Activated CD8-positive, alpha-beta T cell treated with anti-CD3 and anti-CD28 coated beads for 36 hours (primary cell): ENCODE data around the gene ENG. TPM values are rescaled to one million over a fixed set of nuclear protein-coding genes. Genes with fewer than 3 reads are reported as not detected.

Source experiments
- ATAC-seq: fragments of 200-7000 bp; cut with Tn5 transposase; one replicate; pipeline ENCODE4 v1.10.0; 2021; ENCODE audit warnings: mild to moderate bottlenecking, moderate library complexity
- CTCF ChIA-PET: fragments of 350-600 bp; sonication (Branson Sonifier 250); formaldehyde crosslinking; loops from one replicate; lab custom pipeline; 2021; ENCODE audit warnings: antibody characterized with exemption; lab: Charles Lee
- POLR2A ChIA-PET: fragments of 350-600 bp; sonication (Branson Sonifier 250); formaldehyde crosslinking; loops from one replicate; lab custom pipeline; 2021; ENCODE audit warnings: antibody characterized with exemption; lab: Charles Lee
- DNase-seq: peaks from one replicate; pipeline ENCODE4 v3.0.0-alpha.2; 2020
- H3K27ac Mint-ChIP-seq: one replicate; pipeline ENCODE4 v1.8.0; 2021; ENCODE audit warnings: mild to moderate bottlenecking, mixed read lengths
- H3K27me3 Mint-ChIP-seq: one replicate; pipeline ENCODE4 v1.8.0; 2021; ENCODE audit warnings: mixed read lengths
- H3K36me3 Mint-ChIP-seq: one replicate; pipeline ENCODE4 v1.8.0; 2021; ENCODE audit warnings: low read depth, mixed read lengths
- H3K4me1 Mint-ChIP-seq: one replicate; pipeline ENCODE4 v1.8.0; 2021; ENCODE audit warnings: low read depth, mixed read lengths
- H3K4me3 Mint-ChIP-seq: one replicate; pipeline ENCODE4 v1.8.0; 2021; ENCODE audit warnings: mild to moderate bottlenecking, moderate library complexity, mixed read lengths
- H3K9me3 Mint-ChIP-seq: one replicate; pipeline ENCODE4 v1.8.0; 2021; ENCODE audit warnings: mixed read lengths
- intact Hi-C: fragments of 100-400 bp; cut with micrococcal nuclease; formaldehyde crosslinking; loops from one replicate; pipeline ENCODE4 v1.10.0; 2022
- total RNA-seq, 2 experiments: library from RNA; stranded (reverse); gene quantifications; one replicate each; pipeline ENCODE4 v1.2.3, GENCODE V29; 2021
- TF ChIP-seq, protein P1 (sequence below): fragments of 200-600 bp; IDR thresholded peaks from one replicate; pipeline ENCODE4 v1.8.0; 2022; ENCODE audit warnings: antibody characterized with exemption, mild to moderate bottlenecking

Gene ENG
- total RNA-seq, 2 experiments from 2014 or later = 14.2 to 15.0 TPM

DNA sequence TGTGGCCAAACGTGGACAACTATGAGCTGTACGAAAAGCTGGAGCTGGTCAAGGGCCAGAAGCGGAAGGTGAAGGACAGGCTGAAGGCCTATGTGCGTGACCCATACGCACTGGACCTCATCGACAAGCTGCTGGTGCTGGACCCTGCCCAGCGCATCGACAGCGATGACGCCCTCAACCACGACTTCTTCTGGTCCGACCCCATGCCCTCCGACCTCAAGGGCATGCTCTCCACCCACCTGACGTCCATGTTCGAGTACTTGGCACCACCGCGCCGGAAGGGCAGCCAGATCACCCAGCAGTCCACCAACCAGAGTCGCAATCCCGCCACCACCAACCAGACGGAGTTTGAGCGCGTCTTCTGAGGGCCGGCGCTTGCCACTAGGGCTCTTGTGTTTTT lies 65.3 kb downstream of the ENG start:
- Mint-ChIP-seq H3K27ac (peak overlapping the region; percentile 77), H3K27me3 (no peaks in the 10 kb centered on the region), H3K9me3 (no peaks in the 10 kb centered on the region), H3K4me3 (no peak overlapping the region), H3K36me3 (peaks cover 50% of the 10 kb centered on the region), H3K4me1 (peaks cover 45% of the 10 kb centered on the region)
- DNase-seq = no peak
- no peak for ATAC-seq
- TF ChIP-seq, protein P1, sequence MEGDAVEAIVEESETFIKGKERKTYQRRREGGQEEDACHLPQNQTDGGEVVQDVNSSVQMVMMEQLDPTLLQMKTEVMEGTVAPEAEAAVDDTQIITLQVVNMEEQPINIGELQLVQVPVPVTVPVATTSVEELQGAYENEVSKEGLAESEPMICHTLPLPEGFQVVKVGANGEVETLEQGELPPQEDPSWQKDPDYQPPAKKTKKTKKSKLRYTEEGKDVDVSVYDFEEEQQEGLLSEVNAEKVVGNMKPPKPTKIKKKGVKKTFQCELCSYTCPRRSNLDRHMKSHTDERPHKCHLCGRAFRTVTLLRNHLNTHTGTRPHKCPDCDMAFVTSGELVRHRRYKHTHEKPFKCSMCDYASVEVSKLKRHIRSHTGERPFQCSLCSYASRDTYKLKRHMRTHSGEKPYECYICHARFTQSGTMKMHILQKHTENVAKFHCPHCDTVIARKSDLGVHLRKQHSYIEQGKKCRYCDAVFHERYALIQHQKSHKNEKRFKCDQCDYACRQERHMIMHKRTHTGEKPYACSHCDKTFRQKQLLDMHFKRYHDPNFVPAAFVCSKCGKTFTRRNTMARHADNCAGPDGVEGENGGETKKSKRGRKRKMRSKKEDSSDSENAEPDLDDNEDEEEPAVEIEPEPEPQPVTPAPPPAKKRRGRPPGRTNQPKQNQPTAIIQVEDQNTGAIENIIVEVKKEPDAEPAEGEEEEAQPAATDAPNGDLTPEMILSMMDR = no peak
- POLR2A ChIA-PET = interaction anchor here (1.3 to 8.1 kb wide), 8 partner anchors 8 to 135 kb away, joined by 3 to 56 read pairs (median 4); partner anchors contain the start of genes FPGS and SH2D3C
- intact Hi-C loops = no loop called here
- CTCF ChIA-PET = interaction anchor here (3.7 to 7.6 kb wide), 3 partner anchors 55 to 132 kb away, joined by 20 to 58 read pairs (median 38); partner anchors contain the start of gene TOR2A

DNA sequence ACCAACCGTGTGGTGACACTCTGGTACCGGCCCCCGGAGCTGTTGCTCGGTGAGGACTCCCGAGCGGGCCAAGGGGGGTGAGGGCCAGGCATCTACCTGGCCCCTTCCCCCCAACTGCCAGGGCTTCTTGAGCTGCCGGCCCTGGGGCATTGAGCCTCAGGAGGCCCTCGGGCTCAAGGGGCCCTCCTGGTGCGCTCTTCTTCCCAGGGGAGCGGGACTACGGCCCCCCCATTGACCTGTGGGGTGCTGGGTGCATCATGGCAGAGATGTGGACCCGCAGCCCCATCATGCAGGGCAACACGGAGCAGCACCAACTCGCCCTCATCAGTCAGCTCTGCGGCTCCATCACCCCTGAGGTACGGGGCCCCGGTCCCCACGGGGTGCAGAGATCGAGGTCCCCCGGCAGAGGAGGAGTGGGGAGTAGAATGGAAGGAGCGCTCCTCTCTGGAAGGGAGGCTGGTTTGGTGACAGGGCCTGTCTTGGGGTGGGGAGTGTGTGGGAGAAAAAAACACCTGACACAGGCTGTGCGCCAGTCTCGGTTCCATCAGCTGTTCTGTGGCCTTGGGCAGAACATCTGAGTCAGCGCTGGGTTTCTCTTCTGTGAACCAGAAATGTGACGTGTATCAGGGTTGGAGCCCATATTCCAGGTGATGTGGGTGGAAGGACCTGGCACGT lies 66.0 kb downstream of the ENG start:
- H3K4me1 Mint-ChIP-seq = peaks cover 51% of the 10 kb centered on the region
- no peaks in the 10 kb centered on the region for H3K9me3 Mint-ChIP-seq
- intact Hi-C loops = no loop called here
- H3K4me3 Mint-ChIP-seq = peak overlapping the region; percentile 51
- H3K27ac Mint-ChIP-seq = peak overlapping the region; percentile 77
- no peaks in the 10 kb centered on the region for H3K27me3 Mint-ChIP-seq
- ChIA-PET POLR2A (interaction anchor here (0.8 to 8.1 kb wide), 11 partner anchors 8 to 135 kb away, joined by 3 to 56 read pairs (median 4); partner anchors contain the start of genes FPGS, PTRH1, SH2D3C and TTC16), CTCF (interaction anchor here (1.0 to 10.7 kb wide), 7 partner anchors 9 to 133 kb away, joined by 3 to 144 read pairs (median 20); partner anchors contain the start of gene TOR2A)
- ATAC-seq = no peak
- peak; percentile 86 for DNase-seq
- H3K36me3 Mint-ChIP-seq = peaks cover 50% of the 10 kb centered on the region
- TF ChIP-seq, protein P1 = no peak

DNA sequence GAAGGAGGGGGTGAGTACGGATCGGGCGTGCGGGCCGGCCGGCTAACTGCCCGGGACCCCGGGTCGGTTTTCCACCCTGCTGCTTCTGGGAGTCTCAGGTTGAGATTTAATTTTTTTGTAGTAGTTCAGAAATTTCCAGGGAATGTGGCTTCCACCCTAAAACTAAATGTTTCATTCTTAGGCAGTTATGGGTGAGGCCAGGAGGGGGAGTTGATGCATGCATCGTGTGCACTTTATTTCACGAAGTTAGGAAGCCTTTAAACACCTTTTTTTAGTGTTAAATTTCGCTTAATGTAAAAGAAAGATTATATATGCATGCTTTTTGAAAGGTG lies 67.7 kb downstream of the ENG start:
- intact Hi-C loops = no loop called here
- peaks cover 45% of the 10 kb centered on the region for H3K36me3 Mint-ChIP-seq
- no peak for DNase-seq
- H3K4me3 Mint-ChIP-seq = peak overlapping the region; percentile 97
- peak overlapping the region; percentile 84 for H3K27ac Mint-ChIP-seq
- H3K27me3 Mint-ChIP-seq = no peaks in the 10 kb centered on the region
- peaks cover 67% of the 10 kb centered on the region for H3K4me1 Mint-ChIP-seq
- H3K9me3 Mint-ChIP-seq = no peaks in the 10 kb centered on the region
- no peak for ATAC-seq
- ChIA-PET POLR2A (interaction anchor here (0.7 to 8.1 kb wide), 6 partner anchors 11 to 78 kb away, joined by 3 to 56 read pairs (median 8); partner anchors contain the start of gene FPGS), CTCF (interaction anchor here (1.6 to 10.7 kb wide), 6 partner anchors 10 to 135 kb away, joined by 4 to 144 read pairs (median 29); partner anchors contain the start of gene TOR2A)
- TF ChIP-seq, protein P1 = peak; percentile 73

DNA sequence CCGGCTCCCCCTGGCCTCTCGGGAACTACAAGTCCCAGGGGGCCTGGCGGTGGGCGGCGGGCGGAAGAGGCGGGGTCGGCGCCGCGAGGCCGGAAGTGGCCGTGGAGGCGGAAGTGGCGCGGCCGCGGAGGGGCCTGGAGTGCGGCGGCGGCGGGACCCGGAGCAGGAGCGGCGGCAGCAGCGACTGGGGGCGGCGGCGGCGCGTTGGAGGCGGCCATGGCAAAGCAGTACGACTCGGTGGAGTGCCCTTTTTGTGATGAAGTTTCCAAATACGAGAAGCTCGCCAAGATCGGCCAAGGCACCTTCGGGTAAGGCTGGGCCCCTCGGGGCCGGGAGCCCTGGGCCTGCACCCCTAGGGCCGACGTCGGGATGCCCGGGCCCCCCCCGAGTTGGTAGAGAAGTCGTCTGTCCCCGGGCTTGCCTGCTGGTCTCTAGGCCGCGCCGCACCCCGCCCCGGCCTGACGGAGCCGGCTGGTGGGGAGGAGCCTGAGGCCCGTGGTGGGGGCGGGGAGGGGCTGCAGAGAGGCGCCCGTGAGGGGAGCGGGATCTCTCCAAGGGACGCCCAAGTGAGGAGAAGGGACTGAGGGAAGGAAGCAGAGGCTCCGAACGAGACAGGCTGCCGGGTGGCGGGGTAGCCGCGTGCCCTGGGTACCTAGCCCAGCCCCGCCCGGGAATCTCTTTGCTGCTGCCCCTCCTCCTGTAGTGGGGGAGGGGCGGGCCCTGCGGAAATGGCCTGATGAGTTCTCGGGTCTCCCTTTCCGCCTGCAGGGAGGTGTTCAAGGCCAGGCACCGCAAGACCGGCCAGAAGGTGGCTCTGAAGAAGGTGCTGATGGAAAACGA lies 68.3 kb downstream of the ENG start, which contains the start of gene CDK9:
Gene CDK9, plus strand, starts transcription at position 102 of the 840 bp plus-strand sequence. Its CDS starts 115 bp downstream, at position 217.
- peak within 1 kb of the TSS; percentile 95 for H3K27ac Mint-ChIP-seq
- TF ChIP-seq, protein P1 = no peak

More for the DNA sequence above, 68.3 kb downstream of the ENG start, which contains the start of gene CDK9:
- intact Hi-C loops = no loop called here
- ChIA-PET POLR2A (interaction anchor here (0.6 to 8.1 kb wide), 19 partner anchors 8 to 1465 kb away, joined by 3 to 56 read pairs (median 4); partner anchors contain the start of genes ENG, FPGS, LRSAM1 and RPL12), CTCF (interaction anchor here (0.8 to 10.7 kb wide), 11 partner anchors 17 to 196 kb away, joined by 3 to 144 read pairs (median 6); partner anchors contain the start of gene TOR2A)
- peak; percentile 95 for DNase-seq
- peak within 1 kb of the TSS; percentile 97 for H3K4me3 Mint-ChIP-seq
- ATAC-seq = peak; percentile 64
- H3K9me3 Mint-ChIP-seq = no peaks in the 10 kb centered on the region
- H3K4me1 Mint-ChIP-seq = peaks cover 72% of the 10 kb centered on the region
- H3K36me3 Mint-ChIP-seq = peaks cover 43% of the 10 kb centered on the region
- no peaks in the 10 kb centered on the region for H3K27me3 Mint-ChIP-seq
